HG02973 (cell line): ENCODE data around the gene SH3BP1.
"Not testable (repeated sequence)": the region's sequence is repeated elsewhere in the genome, so short reads cannot be mapped to it uniquely, and the experiment has no call there.

Experiments
- ATAC-seq: cut with Tn5 transposase; IDR thresholded peaks from one replicate; pipeline ENCODE4 v1.9.1; 2021; ENCODE audit warnings: moderate library complexity; ENCODE audit not compliant: unreplicated experiment

Gene SH3BP1

GRCh38 chr22:37639070-37639760 is at the start of gene SH3BP1:
Gene SH3BP1 (plus strand): TSS chr22:37639669. CDS start chr22:37639788, 119 bp downstream.
- no peak for ATAC-seq

GRCh38 chr22:37591081-37591480 is 48.4 kb upstream of the SH3BP1 start:
- not testable (repeated sequence) for ATAC-seq

- no peak for ATAC-seq
Observed at GRCh38 chr22:37591823-37592404, 47.6 kb upstream of the SH3BP1 start.

GRCh38 chr22:37594237-37594636 is 45.2 kb upstream of the SH3BP1 start:
- no peak for ATAC-seq

GRCh38 chr22:37599153-37599552 is 40.3 kb upstream of the SH3BP1 start:
- ATAC-seq, result no peak

- ATAC-seq, result no peak
Observed at GRCh38 chr22:37601203-37601539, 38.3 kb upstream of the SH3BP1 start.

- ATAC-seq, result no peak
Observed at GRCh38 chr22:37601540-37602442, 37.7 kb upstream of the SH3BP1 start.

GRCh38 chr22:37602546-37603277 is 36.8 kb upstream of the SH3BP1 start:
- ATAC-seq, result not testable (repeated sequence)

- ATAC-seq, result no peak
Observed at GRCh38 chr22:37604074-37604473, 35.4 kb upstream of the SH3BP1 start.

GRCh38 chr22:37604875-37605274 is 34.6 kb upstream of the SH3BP1 start:
- ATAC-seq, result no peak

GRCh38 chr22:37607010-37607934 is 32.2 kb upstream of the SH3BP1 start:
- ATAC-seq, result no peak

- ATAC-seq, result peak; percentile 5
Observed at GRCh38 chr22:37607935-37608476, 31.5 kb upstream of the SH3BP1 start.

- peak; percentile 65 for ATAC-seq
Observed at GRCh38 chr22:37608477-37609239, 30.8 kb upstream of the SH3BP1 start, which contains the start of gene GGA1. Gene GGA1 (plus strand): TSS chr22:37608834. CDS start chr22:37608861, 27 bp downstream.

GRCh38 chr22:37609240-37610152 is 30.0 kb upstream of the SH3BP1 start:
- no peak for ATAC-seq

GRCh38 chr22:37610153-37610475 is 29.4 kb upstream of the SH3BP1 start:
- ATAC-seq, result not testable (repeated sequence)

GRCh38 chr22:37610480-37611129 is 28.9 kb upstream of the SH3BP1 start:
- no peak for ATAC-seq

- ATAC-seq, result no peak
Observed at GRCh38 chr22:37611207-37611606, 28.3 kb upstream of the SH3BP1 start.
